NCI-H82 treated with DMSO at 0.1 percent for 48 hours (cell line): ENCODE results near the gene MDFI.

Source experiments
- DNase-seq: peaks from one replicate; lab custom pipeline; 2025; ENCODE audit not compliant: unreplicated experiment; lab: John Stamatoyannopoulos, UW

Gene MDFI

DNA sequence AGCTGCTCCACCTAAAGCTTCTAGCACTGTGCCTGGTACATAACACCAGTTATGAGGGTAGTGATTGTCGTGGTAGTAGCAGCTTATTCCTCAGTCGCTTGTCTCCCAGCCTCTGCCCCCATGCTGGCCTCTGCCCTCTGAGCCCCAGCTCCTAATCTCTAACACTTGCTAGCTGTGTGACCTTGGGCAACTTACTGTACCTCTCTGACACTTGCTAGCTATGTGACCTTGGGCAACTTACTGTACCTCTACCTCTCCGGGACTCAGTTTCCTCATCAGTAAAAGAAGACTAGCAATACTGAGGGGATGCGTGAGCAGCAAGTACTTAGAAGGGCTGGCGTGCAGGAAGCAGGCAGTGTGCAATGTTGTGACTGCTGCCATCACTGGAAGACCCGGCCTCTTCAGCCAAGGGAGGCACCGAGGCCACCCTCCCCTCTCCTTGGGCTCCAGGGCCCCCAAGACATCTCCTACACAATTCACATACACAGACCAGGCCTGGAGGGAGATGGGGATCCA, 9.9 kb downstream of the MDFI start:
- DNase-seq: no peak

GRCh38 chr6:41648921-41649320, 10.7 kb downstream of the MDFI start:
- DNase-seq: no peak

- no peak for DNase-seq
Measured at GRCh38 chr6:41649596-41649995, 11.3 kb downstream of the MDFI start.

DNA sequence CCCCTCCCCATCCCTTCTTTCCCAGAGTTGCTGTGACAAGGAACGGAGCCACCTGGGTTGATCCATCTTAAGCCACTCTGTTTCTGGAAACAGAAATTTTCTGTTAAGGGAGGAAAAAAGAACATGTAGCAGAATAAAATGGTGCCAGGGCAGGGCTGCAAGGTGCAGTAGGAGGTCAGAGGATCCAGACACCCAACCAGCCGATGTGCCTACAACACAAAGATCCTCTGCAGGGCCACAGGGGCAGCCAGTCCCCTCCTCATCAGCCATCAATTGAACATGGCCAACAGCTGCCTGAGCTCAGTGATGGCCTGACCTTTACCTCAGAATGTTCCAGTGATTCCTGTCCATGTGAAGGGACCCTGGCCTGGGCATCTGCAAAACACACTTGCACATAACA, 11.9 kb downstream of the MDFI start:
- DNase-seq: no peak

GRCh38 chr6:41651246-41651961, 13.1 kb downstream of the MDFI start:
- DNase-seq: no peak

- no peak for DNase-seq
Measured at GRCh38 chr6:41651962-41652657, 13.8 kb downstream of the MDFI start.

- no peak for DNase-seq
Measured at GRCh38 chr6:41652866-41653652, 14.8 kb downstream of the MDFI start.

DNA sequence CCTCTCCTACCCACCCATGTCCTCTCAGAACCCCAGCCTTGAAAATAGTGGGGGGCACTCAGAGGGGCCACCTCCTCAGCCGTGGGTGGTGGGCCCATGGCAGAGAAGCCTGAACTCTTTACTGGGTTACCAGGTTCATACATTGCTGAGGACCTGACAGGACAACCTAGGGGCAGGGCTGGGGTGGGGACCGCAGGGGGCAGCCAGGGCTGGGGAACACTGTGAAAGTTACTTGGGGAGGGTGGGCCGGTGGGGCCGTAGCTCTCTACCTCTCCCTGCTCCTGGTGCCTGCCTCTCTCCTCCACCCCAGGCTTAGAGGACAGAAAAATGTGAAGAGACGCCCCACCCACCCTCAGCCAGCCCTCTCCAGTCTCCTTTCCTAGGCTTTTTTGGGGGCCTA, 15.4 kb downstream of the MDFI start:
- DNase-seq: no peak

- DNase-seq: peak; percentile 13
Measured at GRCh38 chr6:41654151-41654697, 16.0 kb downstream of the MDFI start.

GRCh38 chr6:41654698-41655151, 16.5 kb downstream of the MDFI start:
- no peak for DNase-seq

DNA sequence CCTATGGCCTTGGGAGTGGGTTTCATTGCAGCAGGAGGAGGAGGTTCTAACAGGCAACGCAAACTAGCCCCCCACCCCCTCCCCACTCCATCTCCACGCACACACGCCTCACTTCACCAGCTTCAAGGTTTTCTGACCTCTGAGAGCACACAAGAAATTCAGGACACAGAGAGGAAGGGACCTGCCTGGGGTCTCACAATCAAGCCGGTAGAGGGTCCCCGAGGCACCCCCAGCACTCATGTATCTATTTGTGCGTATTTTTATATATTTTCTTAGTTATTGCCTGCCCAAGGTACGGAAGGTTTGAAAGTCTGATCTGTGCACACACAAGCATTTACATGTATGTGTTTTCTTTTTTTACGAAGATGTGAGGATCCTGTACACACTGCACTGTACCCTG, 16.9 kb downstream of the MDFI start:
- DNase-seq: no peak

- DNase-seq: no peak
Measured at GRCh38 chr6:41655646-41656001, 17.4 kb downstream of the MDFI start.

DNA sequence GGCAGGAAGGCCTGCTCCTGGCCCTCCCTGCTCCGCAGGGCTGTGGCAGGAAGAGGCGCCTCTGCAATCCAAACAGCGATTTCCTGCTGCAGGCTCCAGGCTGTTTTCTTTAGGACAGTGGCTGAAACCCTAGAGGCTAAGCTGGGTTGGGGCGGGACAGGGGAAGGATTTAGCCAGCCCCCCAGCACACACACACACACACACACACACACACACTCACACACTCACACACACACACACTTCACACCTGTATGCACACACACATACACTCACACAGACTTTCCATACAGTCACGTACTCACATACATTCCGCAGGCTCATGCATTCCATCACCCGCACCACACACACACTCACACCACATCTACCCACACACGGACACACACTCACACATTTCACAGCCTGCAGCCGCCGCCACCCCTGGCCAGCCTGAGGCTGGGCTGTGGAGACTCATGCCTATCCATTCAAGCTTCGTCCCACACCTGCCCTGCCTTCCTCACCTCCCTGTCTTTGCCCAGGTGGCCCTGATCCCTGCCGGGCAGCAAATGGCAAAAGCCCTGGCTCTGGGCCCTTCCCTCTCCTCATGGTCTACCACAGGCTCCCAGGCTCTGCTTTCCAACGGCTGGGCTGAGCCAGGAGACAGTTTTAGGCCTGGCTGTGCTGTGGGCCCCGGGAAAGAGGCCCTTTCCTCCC, 17.9 kb downstream of the MDFI start:
- no peak for DNase-seq

DNA sequence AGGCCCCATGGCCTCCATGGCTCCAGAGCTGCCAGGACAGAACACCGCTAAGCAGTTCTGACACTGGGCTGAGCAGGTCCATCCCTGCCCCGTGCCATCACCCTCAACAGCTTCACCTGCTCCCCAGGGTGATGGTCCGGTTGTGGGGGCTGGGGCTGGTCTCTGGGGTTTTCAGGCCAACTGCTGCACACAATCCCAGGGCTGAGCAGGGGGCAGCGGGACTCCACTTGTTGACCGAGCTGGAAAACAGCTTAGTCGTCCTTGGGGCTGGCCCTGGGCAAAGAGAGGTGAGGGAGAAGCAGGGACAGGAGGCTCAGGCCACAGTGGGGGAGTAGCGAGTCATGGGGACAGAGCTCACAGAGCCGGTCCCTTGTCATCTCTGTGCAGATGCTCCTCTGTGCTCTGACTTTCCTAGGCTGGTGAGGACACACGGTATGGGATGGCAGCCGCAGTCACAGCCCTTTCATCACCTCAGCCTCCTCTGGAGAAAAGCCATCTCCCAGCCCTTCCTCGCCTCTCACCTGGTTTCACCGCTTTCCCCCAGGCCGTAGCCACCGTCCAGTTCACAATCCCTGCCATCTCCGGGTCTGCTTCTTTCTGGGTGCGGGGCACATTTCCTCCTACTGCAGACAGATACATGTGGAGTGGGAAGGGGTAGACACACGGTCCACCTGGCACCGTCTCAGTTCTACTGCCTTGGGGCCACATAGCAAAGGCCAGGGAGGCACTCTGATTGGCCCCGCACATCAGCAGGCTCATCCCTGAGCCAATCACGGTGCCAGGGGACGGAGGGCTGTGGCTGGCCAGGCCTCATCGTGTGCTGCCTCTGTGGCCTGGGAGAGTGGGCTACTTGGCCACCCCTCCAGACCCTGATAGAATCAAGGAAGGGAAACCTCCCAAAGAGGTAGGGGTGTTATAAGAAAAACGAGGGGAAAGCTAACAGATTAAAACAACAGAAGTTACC, 19.1 kb downstream of the MDFI start:
- DNase-seq: no peak

GRCh38 chr6:41658636-41659035, 20.4 kb downstream of the MDFI start:
- no peak for DNase-seq

- no peak for DNase-seq
Measured at GRCh38 chr6:41659935-41660334, 21.7 kb downstream of the MDFI start.

DNA sequence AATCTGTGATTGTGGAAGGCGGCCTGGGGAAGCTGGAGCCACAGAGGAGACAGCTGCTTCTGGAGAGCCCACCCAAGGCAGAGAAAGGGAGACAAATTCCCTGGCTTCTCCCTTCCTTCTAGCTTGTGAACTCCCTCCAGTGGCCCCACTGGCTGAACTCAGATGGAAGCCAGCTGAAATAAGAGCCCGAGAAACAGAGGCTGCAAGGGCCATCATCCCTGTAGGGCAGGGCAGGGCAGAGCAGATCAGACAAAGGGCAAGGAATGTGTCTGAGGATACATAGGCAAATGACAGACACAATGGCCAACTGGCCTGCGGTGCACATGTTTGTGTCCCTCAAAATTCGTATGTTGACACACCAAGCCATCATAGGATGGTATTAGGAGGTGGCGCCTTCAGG, 25.3 kb downstream of the MDFI start:
- DNase-seq: no peak

- no peak for DNase-seq
Measured at GRCh38 chr6:41664271-41664670, 26.0 kb downstream of the MDFI start.

DNA sequence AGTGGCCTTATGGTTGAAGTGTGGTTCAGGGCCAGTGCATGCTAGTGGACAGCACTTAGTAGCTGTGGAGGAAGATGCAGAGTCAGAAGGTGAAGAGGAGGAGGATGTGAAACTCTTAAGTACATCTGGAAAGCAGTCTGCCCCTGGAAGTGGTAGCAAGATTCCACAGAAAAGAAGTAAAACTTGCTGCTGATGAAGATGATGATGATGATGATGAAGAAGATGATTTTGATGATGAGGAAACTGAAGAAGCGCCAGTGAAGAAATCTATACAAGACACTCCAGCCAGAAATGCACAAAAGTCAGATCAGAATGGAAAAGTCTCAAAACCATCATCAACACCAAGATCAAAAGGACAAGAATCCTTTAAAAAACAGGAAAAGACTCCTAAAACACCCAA, 28.9 kb downstream of the MDFI start:
- DNase-seq: no peak

- no peak for DNase-seq
Measured at GRCh38 chr6:41668968-41669367, 30.7 kb downstream of the MDFI start.
